ENCODE data around the gene MFSD2A.

- TF ChIP-seq BACH2 (CRISPR knock-in tag; IDR thresholded peaks at IDR 0.05; ENCODE audit: borderline replicate concordance): no peak
- no peak for TF ChIP-seq RARB (CRISPR knock-in tag; IDR thresholded peaks at IDR 0.05)
- no peak for TF ChIP-seq SNAI2 (CRISPR knock-in tag; IDR thresholded peaks at IDR 0.05)
- no peak for TF ChIP-seq GLIS3 (CRISPR knock-in tag; IDR thresholded peaks at IDR 0.05)
- no peak for TF ChIP-seq ISL1 (CRISPR knock-in tag; IDR thresholded peaks at IDR 0.05)
- no peak for TF ChIP-seq TSHZ2 (CRISPR knock-in tag; IDR thresholded peaks at IDR 0.05)
- TF ChIP-seq TOX (CRISPR knock-in tag; IDR thresholded peaks at IDR 0.05; ENCODE audit: borderline replicate concordance): no peak
- TF ChIP-seq ARNTL (CRISPR knock-in tag; IDR thresholded peaks at IDR 0.05; ENCODE audit: borderline replicate concordance, low read depth): no peak
- TF ChIP-seq CSDC2 (CRISPR knock-in tag; IDR thresholded peaks at IDR 0.05): no peak
- no peak for TF ChIP-seq CSRNP3 (CRISPR knock-in tag; IDR thresholded peaks at IDR 0.05)
- TF ChIP-seq POU6F1 (CRISPR knock-in tag; IDR thresholded peaks at IDR 0.05; ENCODE audit: borderline replicate concordance, low read depth): no peak
- TF ChIP-seq ZFP3 (CRISPR knock-in tag; IDR thresholded peaks at IDR 0.05): no peak
- TF ChIP-seq ZNF565 (CRISPR knock-in tag; conservative IDR thresholded peaks at IDR 0.05; ENCODE audit: low read depth): no peak
These were observed 14.7 kb upstream of the MFSD2A start for GRCh38 chr1:39940253-39940652.
